Caki2 (cell line): ENCODE results near the gene ROCK2. TPM values are rescaled to one million over a fixed set of nuclear protein-coding genes. Genes with fewer than 3 reads are reported as not detected.
"Not testable (repeated sequence)": the region's sequence is repeated elsewhere in the genome, so short reads cannot be mapped to it uniquely, and the experiment has no call there.

Experiments
- DNase-seq: peaks from one replicate; pipeline ENCODE4 v3.0.0-alpha.2; 2015; ENCODE audit warnings: low read depth
- in situ Hi-C: cut with HindIII; loops from 2 replicates; pipeline ENCODE4 v1.10.0; 2016; ENCODE audit warnings: low sequenced_read_pairs, low pct_unique_long_range_greater_than_20kb, mixed read lengths
- total RNA-seq: library from RNA; depleted of rRNA; stranded (reverse); fragments of >200 nt; shearing (Covaris generic); gene quantifications from 2 replicates; pipeline ENCODE4 v1.2.3, GENCODE V29; 2014; ENCODE audit warnings: low replicate concordance

Gene ROCK2
- total RNA-seq, 1 experiment from 2014 or later: 8.3 TPM

- in situ Hi-C loops: no loop called here
- DNase-seq: no peak
These were observed 165.2 kb downstream of the ROCK2 start for GRCh38 chr2:11179196-11179595.

- DNase-seq: no peak
- in situ Hi-C loops: no loop called here
These were observed 166.4 kb downstream of the ROCK2 start for GRCh38 chr2:11177871-11178690.

- DNase-seq: no peak
- in situ Hi-C loops: no loop called here
These were observed 169.1 kb downstream of the ROCK2 start for GRCh38 chr2:11175293-11175795.

- in situ Hi-C loops: no loop called here
These were observed 170.2 kb downstream of the ROCK2 start for GRCh38 chr2:11174222-11174621.

GRCh38 chr2:11169333-11169732, 175.1 kb downstream of the ROCK2 start:
- no peak for DNase-seq
- in situ Hi-C loops: no loop called here

More at GRCh38 chr2:11174222-11174621, 170.2 kb downstream of the ROCK2 start:
- no peak for DNase-seq

GRCh38 chr2:11168488-11168887, 175.9 kb downstream of the ROCK2 start:
- no peak for DNase-seq
- in situ Hi-C loops: no loop called here

GRCh38 chr2:11166476-11166875, 178.0 kb downstream of the ROCK2 start:
- in situ Hi-C loops: no loop called here
- DNase-seq: no peak

GRCh38 chr2:11165046-11165445, 179.4 kb downstream of the ROCK2 start:
- DNase-seq, in situ Hi-C loops: not testable (repeated sequence)

GRCh38 chr2:11163439-11164317, 180.8 kb downstream of the ROCK2 start:
- no peak for DNase-seq
- in situ Hi-C loops: no loop called here

GRCh38 chr2:11161747-11162146, 182.7 kb downstream of the ROCK2 start:
- no peak for DNase-seq
- in situ Hi-C loops: no loop called here

- in situ Hi-C loops: no loop called here
- no peak for DNase-seq
These were observed 183.5 kb downstream of the ROCK2 start for GRCh38 chr2:11160731-11161455.

GRCh38 chr2:11160256-11160655, 184.2 kb downstream of the ROCK2 start:
- no peak for DNase-seq
- in situ Hi-C loops: no loop called here

- in situ Hi-C loops: no loop called here
- DNase-seq: no peak
These were observed 184.8 kb downstream of the ROCK2 start for GRCh38 chr2:11159574-11160170.

GRCh38 chr2:11158916-11159573, 185.4 kb downstream of the ROCK2 start:
- no peak for DNase-seq
- in situ Hi-C loops: no loop called here

- in situ Hi-C loops: no loop called here
- no peak for DNase-seq
These were observed 186.7 kb downstream of the ROCK2 start for GRCh38 chr2:11157731-11158130.

GRCh38 chr2:11157296-11157695, 187.1 kb downstream of the ROCK2 start:
- no peak for DNase-seq
- in situ Hi-C loops: no loop called here

- in situ Hi-C loops: no loop called here
- no peak for DNase-seq
These were observed 187.9 kb downstream of the ROCK2 start for GRCh38 chr2:11156396-11157075.
